ENCODE measurements around the gene RAB15. TPM values are rescaled to one million over a fixed set of nuclear protein-coding genes. Genes with fewer than 3 reads are reported as not detected.

RAB15 gene
- total and polyA plus RNA-seq, 2 experiments from 2014 or later = 33.8 to 38.7 TPM

- Histone ChIP-seq H3K27ac (no peak overlapping the region), H4K20me1 (ENCODE audit: insufficient read depth, poor library complexity, severe bottlenecking) (no peaks in the 10 kb centered on the region), H3K9me3 (ENCODE audit: low read depth) (no peaks in the 10 kb centered on the region), H2AFZ (no peak overlapping the region), H3K27me3 (no peaks in the 10 kb centered on the region), H3K4me2 (no peak overlapping the region), H3K4me1 (ENCODE audit: insufficient read depth) (peaks cover 9% of the 10 kb centered on the region), H3K36me3 (replicated peaks; ENCODE audit: insufficient read depth, low read depth) (no peaks in the 10 kb centered on the region), H3K79me2 (peaks cover 73% of the 10 kb centered on the region), H3K9me2 (replicated peaks; ENCODE audit: insufficient read depth) (no peaks in the 10 kb centered on the region), H3K4me3 (no peak overlapping the region)
- no peak for DNase-seq (ENCODE audit: low spot score)
- TF ChIP-seq EZH2 (IDR thresholded peaks at IDR 0.05; ENCODE audit: borderline replicate concordance) (no peak), CTCF (IDR thresholded peaks at IDR 0.05; ENCODE audit: poor library complexity) (no peak), EZH2phosphoT487 (IDR thresholded peaks at IDR 0.05; ENCODE audit: low read depth, severe bottlenecking, unreplicated experiment) (no peak)
- 94% methylated on average over 5 of the region's 5 CpGs for WGBS (ENCODE audit: low lambda C conversion rate, missing lambda C conversion rate)
These were observed 20.3 kb upstream of the RAB15 start for GRCh38 chr14:64992328-64992885.

GRCh38 chr14:64990939-64991338, 18.8 kb upstream of the RAB15 start:
- H3K4me1 ChIP-seq (ENCODE audit: insufficient read depth) = peaks cover 9% of the 10 kb centered on the region
- TF ChIP-seq EZH2 (IDR thresholded peaks at IDR 0.05; ENCODE audit: borderline replicate concordance) (no peak), CTCF (IDR thresholded peaks at IDR 0.05; ENCODE audit: poor library complexity) (no peak), EZH2phosphoT487 (IDR thresholded peaks at IDR 0.05; ENCODE audit: low read depth, severe bottlenecking, unreplicated experiment) (no peak)
- no peak overlapping the region for H3K27ac ChIP-seq
- H3K27me3 ChIP-seq = no peaks in the 10 kb centered on the region
- H4K20me1 ChIP-seq (ENCODE audit: insufficient read depth, poor library complexity, severe bottlenecking) = no peaks in the 10 kb centered on the region
- no peak overlapping the region for H2AFZ ChIP-seq
- no peak overlapping the region for H3K4me2 ChIP-seq
- H3K9me3 ChIP-seq (ENCODE audit: low read depth) = no peaks in the 10 kb centered on the region
- H3K79me2 ChIP-seq = peaks cover 70% of the 10 kb centered on the region
- DNase-seq (ENCODE audit: low spot score) = no peak
- WGBS (ENCODE audit: low lambda C conversion rate, missing lambda C conversion rate) = 93% methylated on average over 4 of the region's 4 CpGs
- H3K4me3 ChIP-seq = no peak overlapping the region
- no peaks in the 10 kb centered on the region for H3K36me3 ChIP-seq (replicated peaks; ENCODE audit: insufficient read depth, low read depth)
- no peaks in the 10 kb centered on the region for H3K9me2 ChIP-seq (replicated peaks; ENCODE audit: insufficient read depth)

- Histone ChIP-seq H2AFZ (no peak overlapping the region), H3K4me2 (no peak overlapping the region), H3K79me2 (peaks cover 66% of the 10 kb centered on the region), H3K36me3 (replicated peaks; ENCODE audit: insufficient read depth, low read depth) (no peaks in the 10 kb centered on the region), H4K20me1 (ENCODE audit: insufficient read depth, poor library complexity, severe bottlenecking) (no peaks in the 10 kb centered on the region), H3K4me3 (no peak overlapping the region), H3K27me3 (no peaks in the 10 kb centered on the region), H3K4me1 (ENCODE audit: insufficient read depth) (peaks cover 9% of the 10 kb centered on the region), H3K9me2 (replicated peaks; ENCODE audit: insufficient read depth) (no peaks in the 10 kb centered on the region), H3K9me3 (ENCODE audit: low read depth) (no peaks in the 10 kb centered on the region), H3K27ac (no peak overlapping the region)
- WGBS (ENCODE audit: low lambda C conversion rate, missing lambda C conversion rate) = 91% methylated on average over 3 of the region's 3 CpGs
- TF ChIP-seq EZH2phosphoT487 (IDR thresholded peaks at IDR 0.05; ENCODE audit: low read depth, severe bottlenecking, unreplicated experiment) (no peak), EZH2 (IDR thresholded peaks at IDR 0.05; ENCODE audit: borderline replicate concordance) (no peak), CTCF (IDR thresholded peaks at IDR 0.05; ENCODE audit: poor library complexity) (no peak)
- no peak for DNase-seq (ENCODE audit: low spot score)
These were observed 18.2 kb upstream of the RAB15 start for GRCh38 chr14:64990296-64990695.

Data from hepatocyte (in vitro differentiated cells).